ENCODE measurements around the gene SLC5A4. TPM values are rescaled to one million over a fixed set of nuclear protein-coding genes. Genes with fewer than 3 reads are reported as not detected.

SLC5A4 gene
- total RNA-seq, 1 experiment from 2014 or later: not detected

DNA sequence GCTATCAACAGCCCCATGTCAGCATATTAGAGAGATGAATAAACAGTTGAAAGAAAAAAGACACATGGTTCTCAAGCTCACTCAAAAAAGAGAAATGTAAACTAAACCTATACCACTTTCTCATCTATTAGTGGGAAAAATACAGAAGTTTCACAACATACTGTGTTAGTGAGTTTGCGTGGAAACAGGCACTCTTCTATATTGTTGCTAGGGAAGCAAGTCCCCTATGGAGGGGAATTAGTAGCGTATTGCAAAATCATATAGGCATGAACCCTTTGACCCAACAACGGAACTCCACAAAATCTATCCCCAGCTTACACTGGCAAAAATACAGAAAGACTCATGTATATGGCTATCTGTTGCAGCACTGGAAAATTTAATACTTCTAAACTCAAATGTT is 36.1 kb downstream of the SLC5A4 start:
- H3K4me3 ChIP-seq (ENCODE audit: low read depth in 2 of 2, low read length in 2 of 2): no peak overlapping the region
- TF ChIP-seq, protein P1, sequence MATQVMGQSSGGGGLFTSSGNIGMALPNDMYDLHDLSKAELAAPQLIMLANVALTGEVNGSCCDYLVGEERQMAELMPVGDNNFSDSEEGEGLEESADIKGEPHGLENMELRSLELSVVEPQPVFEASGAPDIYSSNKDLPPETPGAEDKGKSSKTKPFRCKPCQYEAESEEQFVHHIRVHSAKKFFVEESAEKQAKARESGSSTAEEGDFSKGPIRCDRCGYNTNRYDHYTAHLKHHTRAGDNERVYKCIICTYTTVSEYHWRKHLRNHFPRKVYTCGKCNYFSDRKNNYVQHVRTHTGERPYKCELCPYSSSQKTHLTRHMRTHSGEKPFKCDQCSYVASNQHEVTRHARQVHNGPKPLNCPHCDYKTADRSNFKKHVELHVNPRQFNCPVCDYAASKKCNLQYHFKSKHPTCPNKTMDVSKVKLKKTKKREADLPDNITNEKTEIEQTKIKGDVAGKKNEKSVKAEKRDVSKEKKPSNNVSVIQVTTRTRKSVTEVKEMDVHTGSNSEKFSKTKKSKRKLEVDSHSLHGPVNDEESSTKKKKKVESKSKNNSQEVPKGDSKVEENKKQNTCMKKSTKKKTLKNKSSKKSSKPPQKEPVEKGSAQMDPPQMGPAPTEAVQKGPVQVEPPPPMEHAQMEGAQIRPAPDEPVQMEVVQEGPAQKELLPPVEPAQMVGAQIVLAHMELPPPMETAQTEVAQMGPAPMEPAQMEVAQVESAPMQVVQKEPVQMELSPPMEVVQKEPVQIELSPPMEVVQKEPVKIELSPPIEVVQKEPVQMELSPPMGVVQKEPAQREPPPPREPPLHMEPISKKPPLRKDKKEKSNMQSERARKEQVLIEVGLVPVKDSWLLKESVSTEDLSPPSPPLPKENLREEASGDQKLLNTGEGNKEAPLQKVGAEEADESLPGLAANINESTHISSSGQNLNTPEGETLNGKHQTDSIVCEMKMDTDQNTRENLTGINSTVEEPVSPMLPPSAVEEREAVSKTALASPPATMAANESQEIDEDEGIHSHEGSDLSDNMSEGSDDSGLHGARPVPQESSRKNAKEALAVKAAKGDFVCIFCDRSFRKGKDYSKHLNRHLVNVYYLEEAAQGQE (IDR thresholded peaks at IDR 0.05; ENCODE audit: insufficient read depth in 1 of 2, low read depth in 2 of 2, low read length in 1 of 2): no peak
- TF ChIP-seq CTCF (IDR thresholded peaks at IDR 0.05) (no peak), POLR2AphosphoS5 (IDR thresholded peaks at IDR 0.05; ENCODE audit: low read depth, low read length) (no peak), TCF7L2 (IDR thresholded peaks at IDR 0.05; ENCODE audit: low read depth, low read length) (no peak), SIN3A (IDR thresholded peaks at IDR 0.05; ENCODE audit: borderline replicate concordance, insufficient read depth, low read depth, low read length) (no peak)
- no peaks in the 10 kb centered on the region for H3K4me1 ChIP-seq (ENCODE audit: control insufficient read depth, insufficient read depth, low read length)
- in situ Hi-C loops (cut with HindIII; ENCODE audit: low pct_unique_long_range_greater_than_20kb, low sequenced_read_pairs): no loop called here
- intact Hi-C loops (cut with micrococcal nuclease; ENCODE audit: unreplicated experiment): no loop called here
- CTCF ChIA-PET: interaction anchor here (0.7 kb wide), 1 partner anchor 13 kb away, joined by 8 read pairs; no protein-coding TSS in a partner anchor
- DNase-seq (ENCODE audit: low read depth, low spot score) (no peak), ATAC-seq (no peak)
- POLR2A ChIA-PET: no interaction called here
- no peaks in the 10 kb centered on the region for H3K9me3 ChIP-seq (ENCODE audit: control insufficient read depth, insufficient read depth, low read depth, low read length)
- BruUV-seq (replicated peaks): no TSS peak
- H3K27me3 ChIP-seq (ENCODE audit: control insufficient read depth, insufficient read depth, low read length): no peaks in the 10 kb centered on the region
- no peak overlapping the region for H3K27ac ChIP-seq (ENCODE audit: low read length)
- H3K36me3 ChIP-seq (ENCODE audit: control insufficient read depth, insufficient read depth, low read length): no peaks in the 10 kb centered on the region

- Histone ChIP-seq H3K27me3 (ENCODE audit: control insufficient read depth, insufficient read depth, low read length) (no peaks in the 10 kb centered on the region), H3K4me1 (ENCODE audit: control insufficient read depth, insufficient read depth, low read length) (no peaks in the 10 kb centered on the region), H3K36me3 (ENCODE audit: control insufficient read depth, insufficient read depth, low read length) (no peaks in the 10 kb centered on the region), H3K9me3 (ENCODE audit: control insufficient read depth, insufficient read depth, low read depth, low read length) (no peaks in the 10 kb centered on the region), H3K4me3 (ENCODE audit: low read depth in 2 of 2, low read length in 2 of 2) (no peak overlapping the region), H3K27ac (ENCODE audit: low read length) (no peak overlapping the region)
- no peak for TF ChIP-seq POLR2AphosphoS5 (IDR thresholded peaks at IDR 0.05; ENCODE audit: low read depth, low read length)
- no peak for TF ChIP-seq TCF7L2 (IDR thresholded peaks at IDR 0.05; ENCODE audit: low read depth, low read length)
- TF ChIP-seq, protein P1 (IDR thresholded peaks at IDR 0.05; ENCODE audit: insufficient read depth in 1 of 2, low read depth in 2 of 2, low read length in 1 of 2): no peak
- no peak for TF ChIP-seq CTCF (IDR thresholded peaks at IDR 0.05)
- no peak for TF ChIP-seq SIN3A (IDR thresholded peaks at IDR 0.05; ENCODE audit: borderline replicate concordance, insufficient read depth, low read depth, low read length)
- CTCF ChIA-PET: interaction anchor here (0.7 kb wide), 1 partner anchor 13 kb away, joined by 8 read pairs; no protein-coding TSS in a partner anchor
- POLR2A ChIA-PET: no interaction called here
- intact Hi-C loops (cut with micrococcal nuclease; ENCODE audit: unreplicated experiment) (no loop called here), in situ Hi-C loops (cut with HindIII; ENCODE audit: low pct_unique_long_range_greater_than_20kb, low sequenced_read_pairs) (no loop called here)
- BruUV-seq (replicated peaks): no TSS peak
- no peak for DNase-seq (ENCODE audit: low read depth, low spot score)
- no peak for ATAC-seq
These were observed 36.7 kb downstream of the SLC5A4 start for GRCh38 chr22:32218470-32218869.
